SU-DHL-6 (cell line): ENCODE data around the gene IFNA7.
"Not testable (repeated sequence)": the region's sequence is repeated elsewhere in the genome, so short reads cannot be mapped to it uniquely, and the experiment has no call there.

Experiments
- H2AFZ ChIP-seq: fragments of 200-600 bp; sonication (generic); 2 replicates; pipeline ENCODE4 v1.6.1; 2014; ENCODE audit warnings: low read depth, mild to moderate bottlenecking, moderate library complexity, mixed read lengths, antibody characterized with exemption, low read length; ENCODE audit not compliant: severe bottlenecking
- H3F3A ChIP-seq: fragments of 200-600 bp; shearing (Covaris generic); 2 replicates; pipeline ENCODE4 v1.6.0; 2016; ENCODE audit warnings: antibody characterized with exemption, mild to moderate bottlenecking; ENCODE audit not compliant: insufficient read depth
- H3K27ac ChIP-seq: fragments of 200-600 bp; sonication (generic); 2 replicates; pipeline ENCODE4 v1.5.1; 2016; ENCODE audit warnings: low read depth, mild to moderate bottlenecking, low read length, moderate library complexity, mixed read lengths
- H3K27me3 ChIP-seq: fragments of 200-600 bp; sonication (generic), shearing (Covaris generic); 2 replicates; pipeline ENCODE4 v1.6.0; 2014; ENCODE audit warnings: mild to moderate bottlenecking, low read length
- H3K36me3 ChIP-seq: fragments of 200-600 bp; sonication (generic); 2 replicates; pipeline ENCODE4 v1.6.1; 2014; ENCODE audit warnings: mild to moderate bottlenecking, low read length, mixed read lengths
- H3K4me2 ChIP-seq: fragments of 300-600, 200-600 bp; shearing (Covaris generic), sonication (generic); 2 replicates; pipeline ENCODE4 v1.6.0; 2014; ENCODE audit warnings: low read length, low read depth, mild to moderate bottlenecking; ENCODE audit not compliant: poor library complexity, severe bottlenecking
- H3K4me3 ChIP-seq: fragments of 200-600 bp; sonication (generic); 2 replicates; pipeline ENCODE4 v1.5.1; 2014; ENCODE audit warnings: antibody characterized with exemption, low read length, mild to moderate bottlenecking, mixed read lengths; ENCODE audit not compliant: insufficient read depth, poor library complexity, severe bottlenecking
- H3K79me2 ChIP-seq: fragments of 200-600 bp; sonication (generic); 2 replicates; pipeline ENCODE4 v1.6.1; 2014; ENCODE audit warnings: mild to moderate bottlenecking, low read length, moderate library complexity; ENCODE audit not compliant: insufficient read depth
- H3K9ac ChIP-seq: fragments of 200-600 bp; sonication (generic); 2 replicates; pipeline ENCODE4 v1.7.0; 2014; ENCODE audit warnings: mild to moderate bottlenecking, low read length
- H3K9me2 ChIP-seq: fragments of 200-600 bp; sonication (generic); replicated peaks from 2 replicates; pipeline ENCODE4 v1.6.1; 2014; ENCODE audit warnings: low read length; ENCODE audit not compliant: insufficient read depth
- H3K9me3 ChIP-seq: fragments of 200-600 bp; sonication (generic); 2 replicates; pipeline ENCODE4 v1.6.1; 2014; ENCODE audit warnings: low read length, mixed read lengths; ENCODE audit not compliant: insufficient read depth
- H4K20me1 ChIP-seq: fragments of 200-600 bp; sonication (generic); 2 replicates; pipeline ENCODE4 v1.6.1; 2014; ENCODE audit warnings: low read depth, mild to moderate bottlenecking, antibody characterized with exemption, low read length, moderate library complexity, mixed read lengths
- EZH2phosphoT487 ChIP-seq: fragments of 200-600 bp; sonication (generic), shearing (Covaris generic); conservative IDR thresholded peaks from 2 replicates; pipeline ENCODE4 v1.6.1; 2018; ENCODE audit warnings: mild to moderate bottlenecking, antibody characterized with exemption, low read length, moderate library complexity, mixed read lengths
- TF ChIP-seq, protein P1 (sequence below): fragments of 200-600 bp; sonication (generic); IDR thresholded peaks from one replicate; pipeline ENCODE4 v1.5.1; 2017; ENCODE audit warnings: antibody characterized with exemption, mild to moderate bottlenecking, low read length, moderate library complexity; ENCODE audit not compliant: insufficient read depth, poor library complexity, severe bottlenecking

The IFNA7 gene

DNA sequence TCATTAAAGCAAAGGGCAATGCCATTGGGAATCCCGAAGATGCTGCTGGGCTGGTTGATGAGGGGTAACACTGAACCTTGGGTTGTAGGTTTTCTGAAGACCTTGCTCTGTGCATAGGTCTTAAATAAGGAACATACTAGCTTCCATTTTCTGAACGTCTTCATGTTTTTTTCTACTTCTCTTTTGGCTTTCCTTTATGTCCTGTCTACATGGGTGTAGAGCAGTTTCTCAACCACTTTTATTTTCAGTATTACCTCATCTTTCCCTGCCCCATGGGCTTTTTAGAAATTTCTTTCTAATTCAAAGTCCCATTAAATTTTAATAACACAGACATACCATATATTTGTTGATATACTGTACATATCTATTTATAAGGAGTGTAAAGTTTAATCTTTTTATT, 37.9 kb upstream of the IFNA7 start, which contains the start of gene IFNA14:
Gene IFNA14, minus strand, starts transcription at position 95 of the 400 bp plus-strand sequence. Its CDS starts 70 bp downstream, at position 25.
- Histone ChIP-seq H3K27me3 (no peaks in the 10 kb centered on the region), H3K9me2 (no peaks in the 10 kb centered on the region), H3K9ac (no peak within 1 kb of the TSS), H3K4me2 (no peak within 1 kb of the TSS), H3K79me2 (no peaks in the 10 kb centered on the region), H3K36me3 (no peaks in the 10 kb centered on the region), H2AFZ (no peak within 1 kb of the TSS), H4K20me1 (no peaks in the 10 kb centered on the region), H3F3A (no peaks in the 10 kb centered on the region), H3K4me3 (no peak within 1 kb of the TSS), H3K27ac (no peak within 1 kb of the TSS), H3K9me3 (no peaks in the 10 kb centered on the region)
- no peak for TF ChIP-seq EZH2phosphoT487
- TF ChIP-seq, protein P1, sequence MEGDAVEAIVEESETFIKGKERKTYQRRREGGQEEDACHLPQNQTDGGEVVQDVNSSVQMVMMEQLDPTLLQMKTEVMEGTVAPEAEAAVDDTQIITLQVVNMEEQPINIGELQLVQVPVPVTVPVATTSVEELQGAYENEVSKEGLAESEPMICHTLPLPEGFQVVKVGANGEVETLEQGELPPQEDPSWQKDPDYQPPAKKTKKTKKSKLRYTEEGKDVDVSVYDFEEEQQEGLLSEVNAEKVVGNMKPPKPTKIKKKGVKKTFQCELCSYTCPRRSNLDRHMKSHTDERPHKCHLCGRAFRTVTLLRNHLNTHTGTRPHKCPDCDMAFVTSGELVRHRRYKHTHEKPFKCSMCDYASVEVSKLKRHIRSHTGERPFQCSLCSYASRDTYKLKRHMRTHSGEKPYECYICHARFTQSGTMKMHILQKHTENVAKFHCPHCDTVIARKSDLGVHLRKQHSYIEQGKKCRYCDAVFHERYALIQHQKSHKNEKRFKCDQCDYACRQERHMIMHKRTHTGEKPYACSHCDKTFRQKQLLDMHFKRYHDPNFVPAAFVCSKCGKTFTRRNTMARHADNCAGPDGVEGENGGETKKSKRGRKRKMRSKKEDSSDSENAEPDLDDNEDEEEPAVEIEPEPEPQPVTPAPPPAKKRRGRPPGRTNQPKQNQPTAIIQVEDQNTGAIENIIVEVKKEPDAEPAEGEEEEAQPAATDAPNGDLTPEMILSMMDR, result no peak

DNA sequence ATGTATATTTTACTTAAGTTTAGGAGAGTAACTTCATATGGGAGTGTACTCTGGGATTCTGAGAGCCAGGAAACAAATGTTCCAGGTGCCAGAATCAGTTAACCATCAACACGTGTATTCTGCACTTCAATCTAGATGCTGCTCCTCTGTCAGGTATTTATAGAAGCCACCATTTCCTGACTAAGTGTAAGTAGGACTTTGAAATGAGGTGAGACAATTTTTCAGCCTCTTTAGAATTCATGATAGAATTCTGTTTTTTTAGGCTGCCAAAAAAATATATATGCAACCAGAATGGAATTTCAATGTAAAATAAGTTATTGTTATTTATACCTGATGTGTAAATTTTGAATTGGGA, 34.3 kb upstream of the IFNA7 start:
- not testable (repeated sequence) for H3K9me3 ChIP-seq, H3K4me2 ChIP-seq, H3K27ac ChIP-seq, H3F3A ChIP-seq, H3K4me3 ChIP-seq, H3K9me2 ChIP-seq, H3K36me3 ChIP-seq, H3K9ac ChIP-seq, H4K20me1 ChIP-seq, H3K79me2 ChIP-seq, H3K27me3 ChIP-seq, H2AFZ ChIP-seq

DNA sequence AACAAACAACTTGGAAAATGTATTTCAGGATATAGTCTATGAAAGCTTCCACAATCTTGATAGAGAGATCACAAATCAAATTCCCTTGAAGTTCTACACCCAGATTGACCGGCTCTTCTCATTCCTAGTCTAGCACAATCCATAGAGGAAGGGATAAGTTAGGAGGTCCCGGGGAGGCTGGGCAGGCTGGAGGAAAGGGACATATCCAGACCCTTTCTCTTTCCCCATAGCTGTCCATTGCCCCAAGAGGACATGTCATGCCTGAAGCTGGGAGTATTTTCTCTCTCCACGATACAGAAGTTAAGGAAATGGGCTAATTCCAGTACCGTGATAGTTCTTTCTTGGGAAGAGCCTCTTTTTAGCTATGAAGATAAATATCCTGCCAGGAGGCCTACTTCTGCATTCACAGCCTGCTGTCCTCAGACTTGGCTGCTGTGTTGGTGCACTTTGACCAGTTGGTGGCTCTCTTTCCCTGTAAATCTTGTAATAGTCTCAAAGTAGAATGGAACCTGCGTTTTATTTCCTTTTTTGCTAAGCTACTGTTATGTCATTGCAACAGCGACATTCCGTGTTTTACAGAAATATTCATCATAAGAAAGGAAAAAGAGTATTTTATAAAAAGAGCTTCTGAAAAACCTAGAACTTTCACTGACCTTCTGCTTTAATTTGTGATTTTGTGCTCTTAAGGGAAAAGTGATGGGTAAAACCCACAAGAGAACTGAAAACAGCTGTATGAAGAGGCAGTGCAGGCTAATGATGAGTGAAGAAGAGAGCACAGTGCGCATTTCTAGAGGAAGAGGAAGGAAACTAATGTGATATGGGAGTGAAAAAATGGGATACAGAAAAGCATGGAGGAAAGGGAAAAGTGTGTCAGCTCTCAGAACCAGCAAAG, 33.7 kb upstream of the IFNA7 start:
- TF ChIP-seq, protein P1, result peak; percentile 80
- H3K9me3 ChIP-seq, H3K27me3 ChIP-seq, H3K79me2 ChIP-seq, H4K20me1 ChIP-seq, H3K9me2 ChIP-seq, H2AFZ ChIP-seq, H3K36me3 ChIP-seq, H3K9ac ChIP-seq, H3K4me2 ChIP-seq, H3K4me3 ChIP-seq, H3K27ac ChIP-seq, H3F3A ChIP-seq: not testable (repeated sequence)

DNA sequence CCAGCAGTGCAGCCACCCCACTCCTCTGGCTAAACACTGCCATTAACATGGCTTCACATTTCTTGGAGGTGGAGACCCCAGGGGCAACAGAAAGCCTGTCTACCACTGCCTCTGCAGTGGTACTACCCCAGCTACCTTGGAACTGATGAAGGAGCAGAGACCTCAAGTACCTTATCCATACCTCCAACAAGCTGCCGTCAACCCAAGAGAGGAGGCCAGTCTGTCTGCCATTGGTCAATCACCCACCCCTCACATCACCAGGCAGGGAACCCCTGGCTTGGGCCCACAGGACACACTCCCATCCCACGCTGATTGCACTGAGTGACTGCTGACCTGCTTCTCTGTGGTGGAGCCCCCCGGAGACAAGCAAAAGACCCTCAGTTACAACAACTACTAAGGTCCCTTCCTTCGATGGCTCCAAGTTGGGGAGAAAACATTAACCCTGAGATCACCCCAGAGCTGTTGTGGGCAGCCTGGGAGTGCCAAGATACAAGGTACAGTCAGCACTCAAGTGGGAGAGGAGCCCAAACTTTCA, 32.2 kb upstream of the IFNA7 start:
- H3F3A ChIP-seq, result no peaks in the 10 kb centered on the region
- no peaks in the 10 kb centered on the region for H3K36me3 ChIP-seq
- no peaks in the 10 kb centered on the region for H3K9me2 ChIP-seq
- TF ChIP-seq, protein P1, result no peak
- no peak for TF ChIP-seq EZH2phosphoT487
- H3K4me2 ChIP-seq, result no peak overlapping the region
- H3K9ac ChIP-seq, result no peak overlapping the region
- H3K27ac ChIP-seq, result no peak overlapping the region
- H3K4me3 ChIP-seq, result no peak overlapping the region
- no peaks in the 10 kb centered on the region for H3K79me2 ChIP-seq
- H3K27me3 ChIP-seq, result no peaks in the 10 kb centered on the region
- H3K9me3 ChIP-seq, result no peaks in the 10 kb centered on the region
- H4K20me1 ChIP-seq, result no peaks in the 10 kb centered on the region
- no peak overlapping the region for H2AFZ ChIP-seq
